HepG2 (cell line): ENCODE measurements around the gene LAMC1. TPM values are rescaled to one million over a fixed set of nuclear protein-coding genes. Genes with fewer than 3 reads are reported as not detected.

ENCODE experiments used
- ATAC-seq: fragments of 200-7000 bp; cut with Tn5 transposase; 3 replicates; pipeline ENCODE4 v1.9.1; 2020; ENCODE audit warnings: mild to moderate bottlenecking, moderate library complexity
- BruUV-seq: library from RNA; stranded (reverse); fragments of 400-500 nt; replicated peaks from 2 replicates; lab custom pipeline; 2021; lab: Mats Ljungman, UMichigan
- CTCF ChIA-PET: fragments of 300-600 bp; formaldehyde crosslinking; extraction: SDS; loops from one replicate; lab custom pipeline; 2021; ENCODE audit warnings: low total read pairs, inconsistent platforms, low intra/inter-chr PET ratio; lab: Yijun Ruan, JAX
- POLR2A ChIA-PET: fragments of 350-600 bp; sonication (Branson Sonifier 250); formaldehyde crosslinking; loops from one replicate; lab custom pipeline; 2020; ENCODE audit warnings: antibody characterized with exemption, inconsistent platforms; lab: Yijun Ruan, JAX
- DNase-seq: peaks from one replicate; pipeline ENCODE4 v3.0.0-alpha.2; 2015; ENCODE audit warnings: low spot score
- FAIRE-seq: peaks from 3 replicates; lab custom pipeline; 2011; peaks lifted over from hg19 to GRCh38; lab: Jason Lieb, UNC
- H2AFZ ChIP-seq: one replicate; pipeline ENCODE4 v1.6.1; 2011; ENCODE audit warnings: low read length, inconsistent platforms
- H3K27ac ChIP-seq: fragments of 300-600 bp; 3 replicates; pipeline ENCODE4 v1.8.0; 2011; ENCODE audit warnings: mixed run types, mild to moderate bottlenecking, mixed read lengths, low read length, inconsistent platforms; ENCODE audit not compliant: insufficient read depth; ENCODE audit errors: extremely low read length
- H3K27me3 ChIP-seq, 2 experiments: fragments of 200-600 bp in 1 of 2; 2 replicates in 1 of 2; 3 replicates in 1 of 2; pipeline versions ENCODE4 v1.6.0 to v1.8.0; 2011; ENCODE audit warnings: low read length in 2 of 2, mild to moderate bottlenecking in 2 of 2, moderate library complexity in 2 of 2, inconsistent platforms in 1 of 2; ENCODE audit not compliant: insufficient read depth in 2 of 2, control insufficient read depth in 1 of 2
- H3K36me3 ChIP-seq, 2 experiments: fragments of 200-600 bp in 1 of 2; replicated peaks in 1 of 2; 2 replicates in 1 of 2; 3 replicates in 1 of 2; pipeline versions ENCODE4 v1.5.1 to v1.8.0; 2011; ENCODE audit warnings: low read length in 2 of 2, inconsistent platforms in 1 of 2; ENCODE audit not compliant: insufficient read depth in 2 of 2, control insufficient read depth in 1 of 2
- H3K4me1 ChIP-seq: 2 replicates; pipeline ENCODE4 v1.5.1; 2012; ENCODE audit warnings: low read length, inconsistent platforms; ENCODE audit not compliant: insufficient read depth
- H3K4me2 ChIP-seq: 2 replicates; pipeline ENCODE4 v1.6.0; 2011; ENCODE audit warnings: low read depth, low read length, inconsistent platforms
- H3K4me3 ChIP-seq, 3 experiments: fragments of 200-600 bp in 1 of 3; sonication (generic), shearing (Covaris generic) in 1 of 3; replicated peaks in 1 of 3; 2 replicates each; pipeline ENCODE4 v1.5.1; 2011 to 2016; ENCODE audit warnings: low read length in 3 of 3, inconsistent platforms in 2 of 3, low read depth in 2 of 3, mild to moderate bottlenecking in 2 of 3, control low read depth in 1 of 3, mixed read lengths in 1 of 3; ENCODE audit not compliant: insufficient read depth in 1 of 3
- H3K79me2 ChIP-seq: one replicate; pipeline ENCODE4 v1.6.1; 2011; ENCODE audit warnings: low read length, inconsistent platforms; ENCODE audit not compliant: insufficient read depth
- H3K9ac ChIP-seq: 2 replicates; pipeline ENCODE4 v1.6.0; 2011; ENCODE audit warnings: mild to moderate bottlenecking, low read depth, low read length, inconsistent platforms; ENCODE audit not compliant: insufficient read depth
- H3K9me3 ChIP-seq: 2 replicates; pipeline ENCODE4 v1.5.1; 2012; ENCODE audit warnings: mild to moderate bottlenecking, low read length
- H4K20me1 ChIP-seq: 2 replicates; pipeline ENCODE4 v1.6.0; 2011; ENCODE audit warnings: inconsistent platforms, mild to moderate bottlenecking, low read length, moderate library complexity; ENCODE audit not compliant: insufficient read depth
- ATRX ChIP-seq: sonication (generic); formaldehyde crosslinking; IDR thresholded peaks from 2 replicates; pipeline ENCODE4 v1.4.0; 2020; ENCODE audit warnings: missing genetic modification reagents, borderline replicate concordance
- GPN1 ChIP-seq: sonication (generic); formaldehyde crosslinking; IDR thresholded peaks from 2 replicates; pipeline ENCODE4 v1.5.1; 2020; ENCODE audit warnings: missing genetic modification reagents, borderline replicate concordance
- HOXA5 ChIP-seq: sonication (generic); formaldehyde crosslinking; IDR thresholded peaks from 2 replicates; pipeline ENCODE4 v1.4.0; 2020; ENCODE audit warnings: missing genetic modification reagents
- JUNB ChIP-seq: sonication (generic); formaldehyde crosslinking; IDR thresholded peaks from 2 replicates; pipeline ENCODE4 v1.8.0; 2022; ENCODE audit warnings: missing genetic modification reagents, mild to moderate bottlenecking, borderline replicate concordance
- MBD4 ChIP-seq: IDR thresholded peaks from 2 replicates; pipeline ENCODE4 v1.6.1; 2012; ENCODE audit warnings: low read length, inconsistent platforms, borderline replicate concordance
- MLXIP ChIP-seq: sonication (generic); formaldehyde crosslinking; IDR thresholded peaks from 2 replicates; pipeline ENCODE4 v1.9.0; 2021; ENCODE audit warnings: missing genetic modification reagents, borderline replicate concordance
- NRL ChIP-seq: sonication (generic); formaldehyde crosslinking; IDR thresholded peaks from 2 replicates; pipeline ENCODE4 v1.5.0; 2020; ENCODE audit warnings: missing genetic modification reagents, mild to moderate bottlenecking, moderate library complexity, borderline replicate concordance
- PITX1 ChIP-seq: sonication (generic); formaldehyde crosslinking; IDR thresholded peaks from 2 replicates; pipeline ENCODE4 v1.5.1; 2020; ENCODE audit warnings: mild to moderate bottlenecking, missing genetic modification reagents
- POLR2AphosphoS5 ChIP-seq: IDR thresholded peaks from 2 replicates; pipeline ENCODE4 v1.6.1; 2012; ENCODE audit warnings: low read depth, low read length
- RFXAP ChIP-seq: sonication (generic); formaldehyde crosslinking; IDR thresholded peaks from 2 replicates; pipeline ENCODE4 v1.4.0; 2020; ENCODE audit warnings: missing genetic modification reagents, borderline replicate concordance
- SMAD9 ChIP-seq: sonication (generic); formaldehyde crosslinking; IDR thresholded peaks from 2 replicates; pipeline ENCODE4 v1.5.1; 2020; ENCODE audit warnings: mild to moderate bottlenecking, missing genetic modification reagents
- YEATS4 ChIP-seq: sonication (generic); formaldehyde crosslinking; IDR thresholded peaks from 2 replicates; pipeline ENCODE4 v1.4.0; 2020; ENCODE audit warnings: missing genetic modification reagents, borderline replicate concordance
- ZBTB8A ChIP-seq: sonication (generic); formaldehyde crosslinking; IDR thresholded peaks from 2 replicates; pipeline ENCODE4 v1.4.0; 2020; ENCODE audit warnings: mild to moderate bottlenecking, low read depth, missing genetic modification reagents, borderline replicate concordance
- WGBS: methylation state at CpG from one replicate; pipeline ENCODE4 v1.1.6; 2017; ENCODE audit warnings: low lambda C conversion rate; 5-methylcytosine and 5-hydroxymethylcytosine counted together
- in situ Hi-C: cut with HindIII; loops from 2 replicates; pipeline ENCODE4 v1.10.0; 2017; ENCODE audit warnings: low pct_unique_long_range_greater_than_20kb; ENCODE audit not compliant: extremely low pct_ligation_motif_present
- intact Hi-C: fragments of 100-400 bp; cut with micrococcal nuclease; formaldehyde crosslinking; loops from one replicate; pipeline ENCODE4 v1.10.0; 2022; ENCODE audit not compliant: unreplicated experiment
- polyA plus RNA-seq, 8 experiments: library from polyadenylated mRNA; depleted of rRNA in 3 of 8; stranded (reverse) in 7 of 8; unstranded in 1 of 8; fragments of >200 nt; fragmentation: Illumina TruSeq in 4 of 8; extraction: Trizol in 4 of 8; gene quantifications; 2 replicates each; pipeline versions ENCODE4 v1.2.1 to v1.2.3, GENCODE V29; 2011 to 2016; ENCODE audit warnings: low read depth in 4 of 8, missing spikeins in 1 of 8, mixed read lengths in 1 of 8; ENCODE audit not compliant: insufficient read depth in 1 of 8
- total RNA-seq, 5 experiments: library from RNA; depleted of rRNA; stranded (reverse); fragments of >200 nt; fragmentation: Illumina TruSeq; extraction: Trizol; gene quantifications; 2 replicates each; pipeline ENCODE4 v1.2.3, GENCODE V29; 2016; ENCODE audit warnings: low read depth in 1 of 5
- TF ChIP-seq, protein P1 (sequence below): IDR thresholded peaks from 2 replicates; pipeline ENCODE4 v1.6.1; 2016; ENCODE audit warnings: missing genetic modification reagents, missing compliant biosample characterization

The LAMC1 gene
- total and polyA plus RNA-seq, 2 of the 13 experiments (the other 11 are each of a cell fraction or from before 2014, with no cell fraction given): 58.5 to 137 TPM

DNA sequence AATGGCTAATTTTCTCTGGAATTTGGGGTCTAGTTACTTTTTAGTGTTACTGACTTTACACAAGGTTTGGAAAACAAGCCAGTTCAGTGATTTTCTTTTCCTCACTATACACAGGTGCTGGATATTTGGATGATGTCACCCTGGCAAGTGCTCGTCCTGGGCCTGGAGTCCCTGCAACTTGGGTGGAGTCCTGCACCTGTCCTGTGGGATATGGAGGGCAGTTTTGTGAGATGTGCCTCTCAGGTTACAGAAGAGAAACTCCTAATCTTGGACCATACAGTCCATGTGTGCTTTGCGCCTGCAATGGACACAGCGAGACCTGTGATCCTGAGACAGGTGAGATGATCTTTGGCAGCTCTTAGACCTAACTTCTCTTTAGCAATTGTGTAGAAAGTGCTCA is 98.4 kb downstream of the LAMC1 start:
- Histone ChIP-seq H3K9ac (no peak overlapping the region), H3K79me2 (no peaks in the 10 kb centered on the region), H3K27ac (no peak overlapping the region)
- ATAC-seq (no peak), FAIRE-seq (no peak), DNase-seq (no peak)
- no peak for TF ChIP-seq PITX1 (CRISPR knock-in tag)
- TF ChIP-seq MBD4: no peak
- TF ChIP-seq, protein P1, sequence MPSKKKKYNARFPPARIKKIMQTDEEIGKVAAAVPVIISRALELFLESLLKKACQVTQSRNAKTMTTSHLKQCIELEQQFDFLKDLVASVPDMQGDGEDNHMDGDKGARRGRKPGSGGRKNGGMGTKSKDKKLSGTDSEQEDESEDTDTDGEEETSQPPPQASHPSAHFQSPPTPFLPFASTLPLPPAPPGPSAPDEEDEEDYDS: no peak
- no peak for TF ChIP-seq GPN1 (CRISPR knock-in tag)
- no peak for TF ChIP-seq ATRX (CRISPR knock-in tag)
- TF ChIP-seq JUNB (CRISPR knock-in tag): no peak
- TF ChIP-seq MLXIP: no peak
- TF ChIP-seq SMAD9 (CRISPR knock-in tag): no peak
- no peak for TF ChIP-seq RFXAP (CRISPR knock-in tag)
- no peak for TF ChIP-seq ZBTB8A
- TF ChIP-seq YEATS4 (CRISPR knock-in tag): no peak
- no peak for TF ChIP-seq NRL (CRISPR knock-in tag)
- TF ChIP-seq HOXA5 (CRISPR knock-in tag): no peak
- TF ChIP-seq POLR2AphosphoS5: no peak
- TF ChIP-seq, all 625 proteins: peak for 0
- no TSS peak for BruUV-seq
- Histone ChIP-seq H3K27me3 (no peaks in the 10 kb centered on the region), H3K4me2 (no peak overlapping the region), H3K36me3 (peaks cover 38 to 83% of the 10 kb centered on the region in 2 experiments), H2AFZ (no peak overlapping the region), H3K4me3 (no peak overlapping the region), H3K9me3 (no peaks in the 10 kb centered on the region), H4K20me1 (no peaks in the 10 kb centered on the region), H3K4me1 (no peaks in the 10 kb centered on the region)
- in situ Hi-C loops (no loop called here), intact Hi-C loops (no loop called here)
- ChIA-PET POLR2A (no interaction called here), CTCF (no interaction called here)
- WGBS: 97% methylated on average over 3 of the region's 3 CpGs
